Gastroesophageal sphincter (tissue), 4 donors: ENCODE results near the gene PLEK2. TPM values are rescaled to one million over a fixed set of nuclear protein-coding genes. Genes with fewer than 3 reads are reported as not detected.
A peak's percentile ranks its signal among the peaks of the same experiment; 100 is the strongest.
"Not testable (repeated sequence)": the region's sequence is repeated elsewhere in the genome, so short reads cannot be mapped to it uniquely, and the experiment has no call there.

ENCODE experiments used
- ATAC-seq: fragments of 150-250 bp; one replicate; pipeline ENCODE4 v1.9.1; 2016; ENCODE audit warnings: mild to moderate bottlenecking, moderate library complexity
- H3K27ac ChIP-seq, 4 donors: fragments of 200-600 bp; sonication (generic) in 3 of 4; 1 replicate in 3 of 4; 2 replicates in 1 of 4; pipeline ENCODE4 v1.5.1; 2016 to 2019
- H3K27me3 ChIP-seq: fragments of 200-600 bp; sonication (generic); one replicate; pipeline ENCODE4 v1.5.1; 2019
- H3K36me3 ChIP-seq, 2 donors: fragments of 200-600 bp; sonication (generic); one replicate each; pipeline ENCODE4 v1.5.1; 2019; ENCODE audit warnings: control low read depth in 1 of 2
- H3K4me1 ChIP-seq, 3 donors: fragments of 200-600 bp; sonication (generic); 1 replicate in 2 of 3; 2 replicates in 1 of 3; pipeline ENCODE4 v1.5.1; 2016 to 2019; ENCODE audit warnings: control low read depth in 2 of 3
- H3K4me3 ChIP-seq, 2 donors: fragments of 200-600 bp; sonication (generic); one replicate each; pipeline ENCODE4 v1.5.1; 2019; ENCODE audit warnings: mild to moderate bottlenecking in 1 of 2, moderate library complexity in 1 of 2
- H3K9me3 ChIP-seq, 3 donors: fragments of 200-600 bp; sonication (generic); one replicate each; pipeline ENCODE4 v1.5.1; 2017 to 2019; ENCODE audit warnings: control low read depth in 2 of 3
- EP300 ChIP-seq: sonication (generic); formaldehyde crosslinking; IDR thresholded peaks from one replicate; pipeline ENCODE4 v1.6.1; 2017; ENCODE audit warnings: antibody characterized with exemption, mild to moderate bottlenecking
- POLR2A ChIP-seq, 2 donors: fragments of 450-650 bp; IDR thresholded peaks; one replicate each; pipeline ENCODE4 v1.6.1; 2017; ENCODE audit warnings: antibody characterized with exemption in 2 of 2, mild to moderate bottlenecking in 2 of 2, moderate library complexity in 1 of 2
- POLR2AphosphoS5 ChIP-seq: sonication (generic); formaldehyde crosslinking; IDR thresholded peaks from one replicate; pipeline ENCODE4 v1.6.1; 2017; ENCODE audit warnings: antibody characterized with exemption
- WGBS, 2 donors: methylation state at CpG; one replicate each; pipeline ENCODE4 v1.1.5; 2018; ENCODE audit warnings: low coverage in 1 of 2; 5-methylcytosine and 5-hydroxymethylcytosine counted together
- small RNA-seq, 4 donors: library from RNA; depleted of rRNA; stranded (forward); fragments of <200 nt; gene quantifications; one replicate each; pipeline ENCODE3, GENCODE V24; 2016
- total RNA-seq, 4 donors: library from RNA; depleted of rRNA; stranded (reverse); fragments of >200 nt; gene quantifications; one replicate each; pipeline ENCODE4 v1.1.0, GENCODE V29; 2016
- TF ChIP-seq, protein P1 (sequence below), 4 experiments: fragments of 200-600 bp in 2 of 4; fragments of 450-650 bp in 2 of 4; sonication (generic) in 1 of 4; IDR thresholded peaks; one replicate each; pipeline ENCODE4 v1.5.1; 2017 to 2019; ENCODE audit warnings: antibody characterized with exemption in 4 of 4, mild to moderate bottlenecking in 2 of 4, moderate library complexity in 2 of 4

PLEK2 gene
- total RNA-seq, 4 donors from 2014 or later, result 0.37 TPM; not detected in 3

DNA sequence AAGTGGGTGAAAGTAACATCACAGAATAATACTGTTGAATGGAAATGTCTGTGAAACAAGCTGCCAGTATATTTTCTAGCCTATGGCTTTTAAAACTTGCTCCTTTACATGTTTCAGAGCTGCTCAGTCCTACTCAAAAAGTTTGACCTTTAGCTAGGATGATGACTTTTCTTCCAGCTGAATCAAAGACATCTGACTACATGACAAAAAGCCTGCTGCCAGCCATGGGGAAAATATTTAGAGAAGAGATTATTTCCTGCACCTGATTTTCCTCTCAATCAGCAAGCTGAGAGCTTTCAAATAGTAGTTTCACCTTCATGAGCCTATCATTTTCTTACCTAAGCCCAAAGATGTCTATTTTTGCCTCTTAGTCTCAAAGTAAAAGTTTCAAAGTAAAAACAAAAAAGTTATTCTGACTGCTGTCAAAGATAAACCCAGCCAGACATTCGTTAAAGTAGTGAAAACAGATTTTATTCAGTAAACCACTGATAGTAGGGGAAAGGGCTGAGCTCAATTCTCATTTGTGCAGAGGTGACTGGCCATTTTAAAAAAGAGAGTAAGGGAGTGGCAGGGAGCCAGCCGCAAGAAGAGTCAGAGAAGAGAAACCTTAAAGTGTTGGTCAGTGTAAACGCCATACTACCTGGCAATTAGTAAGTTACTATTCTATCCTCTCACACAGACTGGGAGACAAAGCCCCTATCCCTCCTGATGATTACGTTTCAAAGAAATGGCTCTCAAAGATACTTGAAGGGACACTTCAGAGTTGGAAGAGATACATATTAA, 54.6 kb downstream of the PLEK2 start:
- H3K27me3 ChIP-seq, result no peaks in the 10 kb centered on the region
- H3K36me3 ChIP-seq, result peaks cover 0 to 12% of the 10 kb centered on the region in 2 donors
- ATAC-seq, result no peak
- no peaks in the 10 kb centered on the region for H3K9me3 ChIP-seq
- peak overlapping the region in 2 of 4 donors; percentile 4 to 19 for H3K27ac ChIP-seq
- 30 to 42% methylated on average over 4 of the region's 4 CpGs for WGBS, 2 donors
- peaks cover 13 to 59% (median 33%) of the 10 kb centered on the region in 3 donors for H3K4me1 ChIP-seq
- TF ChIP-seq POLR2AphosphoS5 (no peak), EP300 (no peak), POLR2A (IDR thresholded peaks at IDR 0.05) (no peak)
- TF ChIP-seq, protein P1, sequence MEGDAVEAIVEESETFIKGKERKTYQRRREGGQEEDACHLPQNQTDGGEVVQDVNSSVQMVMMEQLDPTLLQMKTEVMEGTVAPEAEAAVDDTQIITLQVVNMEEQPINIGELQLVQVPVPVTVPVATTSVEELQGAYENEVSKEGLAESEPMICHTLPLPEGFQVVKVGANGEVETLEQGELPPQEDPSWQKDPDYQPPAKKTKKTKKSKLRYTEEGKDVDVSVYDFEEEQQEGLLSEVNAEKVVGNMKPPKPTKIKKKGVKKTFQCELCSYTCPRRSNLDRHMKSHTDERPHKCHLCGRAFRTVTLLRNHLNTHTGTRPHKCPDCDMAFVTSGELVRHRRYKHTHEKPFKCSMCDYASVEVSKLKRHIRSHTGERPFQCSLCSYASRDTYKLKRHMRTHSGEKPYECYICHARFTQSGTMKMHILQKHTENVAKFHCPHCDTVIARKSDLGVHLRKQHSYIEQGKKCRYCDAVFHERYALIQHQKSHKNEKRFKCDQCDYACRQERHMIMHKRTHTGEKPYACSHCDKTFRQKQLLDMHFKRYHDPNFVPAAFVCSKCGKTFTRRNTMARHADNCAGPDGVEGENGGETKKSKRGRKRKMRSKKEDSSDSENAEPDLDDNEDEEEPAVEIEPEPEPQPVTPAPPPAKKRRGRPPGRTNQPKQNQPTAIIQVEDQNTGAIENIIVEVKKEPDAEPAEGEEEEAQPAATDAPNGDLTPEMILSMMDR (IDR thresholded peaks at IDR 0.05), result no peak
- H3K4me3 ChIP-seq, result peak overlapping the region in 1 of 2 donors; percentile 71

GRCh38 chr14:67352055-67352454, 59.9 kb downstream of the PLEK2 start:
- H3K9me3 ChIP-seq, result no peaks in the 10 kb centered on the region
- TF ChIP-seq EP300 (no peak), POLR2AphosphoS5 (no peak), POLR2A (IDR thresholded peaks at IDR 0.05) (no peak)
- TF ChIP-seq, protein P1 (IDR thresholded peaks at IDR 0.05), result no peak
- no peak overlapping the region for H3K27ac ChIP-seq
- peaks cover 0 to 64% of the 10 kb centered on the region in 2 donors for H3K36me3 ChIP-seq
- H3K4me3 ChIP-seq, result no peak overlapping the region
- no peaks in the 10 kb centered on the region for H3K27me3 ChIP-seq
- WGBS, 2 donors, result 62 to 100% methylated on average over 1 to 4 of the region's 5 CpGs
- no peak for ATAC-seq
- H3K4me1 ChIP-seq, result peaks cover 0 to 20% (median 3%) of the 10 kb centered on the region in 3 donors

DNA sequence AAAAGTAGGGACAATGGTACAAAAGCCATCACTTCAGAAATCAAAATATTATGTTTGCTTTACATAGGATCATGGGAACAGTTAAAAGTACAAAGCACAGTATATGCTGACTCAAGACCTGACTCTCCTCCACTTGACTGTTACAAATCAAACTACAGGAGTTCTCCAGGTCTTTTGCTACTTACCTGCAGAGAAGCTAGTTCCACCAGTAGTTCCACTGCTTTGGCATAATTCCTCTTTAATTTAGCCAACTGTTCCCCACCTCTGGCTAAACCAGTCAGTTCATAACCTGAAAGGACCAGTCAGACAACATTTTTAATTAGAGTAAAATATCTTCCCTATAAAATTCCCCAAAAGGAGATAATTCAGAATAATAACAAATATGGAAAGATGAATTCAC, 66.4 kb downstream of the PLEK2 start:
- ATAC-seq, result no peak
- no peak overlapping the region for H3K27ac ChIP-seq
- no peak overlapping the region for H3K4me3 ChIP-seq
- no peaks in the 10 kb centered on the region for H3K9me3 ChIP-seq
- H3K36me3 ChIP-seq, result peaks cover 5 to 98% of the 10 kb centered on the region in 2 donors
- TF ChIP-seq EP300, result no peak
- no peak for TF ChIP-seq POLR2A (IDR thresholded peaks at IDR 0.05)
- TF ChIP-seq, protein P1 (IDR thresholded peaks at IDR 0.05), result no peak
- no peak for TF ChIP-seq POLR2AphosphoS5
- no peaks in the 10 kb centered on the region for H3K4me1 ChIP-seq
- H3K27me3 ChIP-seq, result no peaks in the 10 kb centered on the region

GRCh38 chr14:67343601-67344230, 68.2 kb downstream of the PLEK2 start:
- no peak for ATAC-seq
- Histone ChIP-seq H3K4me1 (no peaks in the 10 kb centered on the region), H3K27ac (no peak overlapping the region), H3K36me3 (peaks cover 5 to 98% of the 10 kb centered on the region in 2 donors), H3K27me3 (no peaks in the 10 kb centered on the region), H3K4me3 (no peak overlapping the region), H3K9me3 (no peaks in the 10 kb centered on the region)
- whole genome bisulfite sequencing, 2 donors, result 76 to 94% methylated on average over 4 of the region's 4 CpGs
- TF ChIP-seq, protein P1 (IDR thresholded peaks at IDR 0.05), result no peak
- no peak for TF ChIP-seq EP300
- no peak for TF ChIP-seq POLR2A (IDR thresholded peaks at IDR 0.05)
- TF ChIP-seq POLR2AphosphoS5, result no peak

GRCh38 chr14:67341231-67341630, 70.7 kb downstream of the PLEK2 start:
- not testable (repeated sequence) for H3K27ac ChIP-seq, H3K4me1 ChIP-seq, H3K4me3 ChIP-seq, H3K9me3 ChIP-seq, H3K27me3 ChIP-seq, ATAC-seq
- H3K36me3 ChIP-seq, result peaks cover 5 to 98% of the 10 kb centered on the region in 2 donors
- no CpG with 5 or more reads among the region's 31 CpGs for WGBS, 2 donors

Small RNA genes lying within 50 kb of the gene (small RNA-seq; reads per million reads assigned to genes)
- gene MIR5694 (0 reads per million in 4 donors), gene RF00019 (0 reads per million in 4 donors)

Other genes starting within 250 kb of the PLEK2 start
- 1 to 10 TPM in 1 of 4 donors, not detected in 3; 1.8 TPM for gene GARIN2, start 222.7 kb downstream of the PLEK2 start, total RNA-seq
- gene PALS1, start 170.7 kb downstream of the PLEK2 start, total RNA-seq, result 10 to 100 TPM; 18.5 to 52.9 (median 36.8) TPM
- 100 to 1,000 TPM in 2 of 4 donors, 10 to 100 TPM in 2; 71.1 to 142 (median 94.3) TPM for gene ATP6V1D, start 52.4 kb downstream of the PLEK2 start, total RNA-seq
- 100 to 1,000 TPM; 102 to 180 (median 150) TPM for gene EIF2S1, start 51.8 kb downstream of the PLEK2 start, total RNA-seq
- gene TMEM229B, start 76.6 kb upstream of the PLEK2 start, total RNA-seq, result 1 to 10 TPM in 3 of 4 donors, under 1 TPM in 1; 0.94 to 3.9 (median 2.5) TPM
- 1 to 10 TPM; 1.8 to 6.1 (median 4.0) TPM for gene PLEKHH1, start 121.1 kb upstream of the PLEK2 start, total RNA-seq
- 10 to 100 TPM; 20.5 to 31.9 (median 27.7) TPM for gene PIGH, start 188.1 kb upstream of the PLEK2 start, total RNA-seq
- gene ARG2, start 207.8 kb upstream of the PLEK2 start, total RNA-seq, result 10 to 100 TPM in 3 of 4 donors, 1 to 10 TPM in 1; 5.7 to 24.7 (median 14.9) TPM